HG03039 (cell line): ENCODE measurements around the gene SMYD4.
A peak's percentile ranks its signal among the peaks of the same experiment; 100 is the strongest.
"Not testable (repeated sequence)": the region's sequence is repeated elsewhere in the genome, so short reads cannot be mapped to it uniquely, and the experiment has no call there.

Experiments used
- ATAC-seq: cut with Tn5 transposase; IDR thresholded peaks from one replicate; pipeline ENCODE4 v1.9.1; 2021; ENCODE audit warnings: mild to moderate bottlenecking, moderate library complexity; ENCODE audit not compliant: unreplicated experiment

The SMYD4 gene

GRCh38 chr17:1834380-1835149 is 4.9 kb upstream of the SMYD4 start:
- ATAC-seq: no peak

DNA sequence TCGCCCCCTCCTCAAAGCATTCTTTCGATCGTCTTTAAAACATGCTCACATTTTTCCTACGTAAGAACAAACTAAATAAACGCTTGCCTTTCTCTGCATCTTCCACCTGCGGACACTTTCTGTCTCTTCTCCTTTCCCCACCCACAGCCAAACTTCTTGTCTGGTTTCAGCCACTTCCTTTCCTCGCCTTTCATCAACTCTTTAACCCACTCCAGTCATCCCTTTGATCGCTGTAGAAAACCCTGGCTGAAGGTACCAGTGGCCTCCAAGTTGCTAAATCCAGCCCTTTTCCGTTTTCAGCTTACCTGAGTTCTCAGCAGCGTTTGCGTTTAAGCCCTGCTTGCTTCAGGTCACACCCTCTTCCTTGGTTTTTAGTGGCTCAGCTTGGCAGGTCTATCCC is 586 bp upstream of the SMYD4 start:
- no peak for ATAC-seq

DNA sequence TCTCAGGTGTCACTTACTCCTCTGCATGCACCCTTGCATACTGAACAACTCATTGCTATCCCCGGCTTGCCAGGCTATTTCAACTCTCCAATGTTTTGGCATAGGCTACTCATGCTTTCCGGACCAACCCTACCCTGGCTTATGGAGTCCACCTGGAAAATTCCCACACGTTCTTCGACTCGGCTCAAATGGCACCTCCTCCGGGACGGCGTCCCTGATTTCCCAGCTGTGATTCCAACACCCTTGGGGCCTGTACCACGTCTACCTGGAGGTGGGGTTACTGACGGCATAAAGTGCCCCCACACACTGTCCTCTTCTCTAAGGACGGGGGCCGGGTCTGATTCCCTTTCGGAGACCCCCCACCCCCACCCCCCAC is 498 bp downstream of the SMYD4 start:
- ATAC-seq: peak; percentile 8

- ATAC-seq: no peak
These were observed 9.0 kb downstream of the SMYD4 start for GRCh38 chr17:1820528-1821252.

DNA sequence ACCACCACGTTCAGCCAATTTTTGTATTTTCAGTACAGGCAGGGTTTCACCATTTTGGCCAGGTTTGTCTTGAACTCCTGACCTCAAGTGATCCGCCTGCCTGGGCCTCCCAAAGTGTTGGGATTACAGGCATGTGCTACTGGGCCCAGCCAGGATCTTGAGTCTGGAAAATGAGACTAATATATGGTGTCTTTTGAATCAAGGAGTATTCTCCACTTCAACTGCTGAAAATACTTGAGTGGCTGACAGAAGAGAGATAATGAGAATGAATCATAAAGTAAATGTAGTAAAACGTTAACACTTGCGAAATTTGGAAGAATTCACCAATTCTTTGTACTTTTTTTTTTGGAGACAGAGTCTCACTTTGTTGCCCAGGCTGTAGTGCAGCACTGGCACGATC is 16.6 kb downstream of the SMYD4 start:
- no peak for ATAC-seq

DNA sequence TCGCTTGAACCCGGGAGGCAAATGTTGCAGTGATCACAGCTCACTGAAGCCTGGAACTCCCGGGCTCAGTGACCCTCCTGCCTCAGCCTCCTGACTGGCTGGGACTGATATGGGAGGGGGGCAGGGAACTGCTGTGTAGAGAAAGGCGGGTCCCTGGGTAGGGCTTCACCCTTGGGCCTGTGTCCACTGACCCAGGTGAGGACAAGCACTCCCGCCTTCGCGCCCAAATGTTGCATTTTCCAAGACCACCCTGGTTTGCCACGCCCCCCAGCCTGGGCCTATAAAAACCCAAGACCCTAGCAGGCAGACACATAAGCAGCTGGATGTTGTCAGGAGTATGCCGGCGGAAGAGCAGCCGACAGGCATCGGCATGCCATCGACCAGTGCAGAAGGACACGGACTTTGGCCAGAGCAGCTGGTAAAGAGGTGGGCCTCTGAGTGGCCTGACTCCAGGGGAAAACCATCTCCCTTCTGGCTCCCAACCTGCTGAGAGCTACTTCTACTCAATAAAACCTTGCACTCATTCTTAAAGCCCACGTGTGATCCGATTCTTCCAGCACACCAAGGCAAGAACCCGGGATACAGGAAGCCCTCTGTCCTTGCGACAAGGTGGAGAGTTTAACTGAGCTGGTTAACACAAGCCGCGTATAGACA is 19.1 kb downstream of the SMYD4 start:
- no peak for ATAC-seq

GRCh38 chr17:1809815-1810214 is 19.9 kb downstream of the SMYD4 start:
- not testable (repeated sequence) for ATAC-seq

GRCh38 chr17:1808644-1809043 is 21.1 kb downstream of the SMYD4 start:
- no peak for ATAC-seq

DNA sequence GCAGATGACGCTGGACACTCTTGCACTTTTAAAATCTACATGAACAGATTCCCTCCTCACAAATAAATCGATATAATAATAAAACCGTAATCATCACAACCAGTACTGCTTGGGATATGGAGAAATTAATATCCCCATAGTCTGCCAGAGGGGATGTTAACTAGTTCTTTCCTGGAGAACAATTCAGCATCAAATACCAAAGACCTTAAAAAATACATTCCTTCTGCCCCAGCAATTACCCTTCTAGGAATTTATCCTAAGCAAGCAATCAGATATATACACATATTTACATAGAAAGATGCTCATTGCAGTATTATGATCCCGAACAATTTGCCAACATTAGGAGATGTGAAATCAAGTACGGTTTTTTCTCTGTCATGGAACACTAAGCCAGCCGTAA is 21.8 kb downstream of the SMYD4 start:
- ATAC-seq: no peak

DNA sequence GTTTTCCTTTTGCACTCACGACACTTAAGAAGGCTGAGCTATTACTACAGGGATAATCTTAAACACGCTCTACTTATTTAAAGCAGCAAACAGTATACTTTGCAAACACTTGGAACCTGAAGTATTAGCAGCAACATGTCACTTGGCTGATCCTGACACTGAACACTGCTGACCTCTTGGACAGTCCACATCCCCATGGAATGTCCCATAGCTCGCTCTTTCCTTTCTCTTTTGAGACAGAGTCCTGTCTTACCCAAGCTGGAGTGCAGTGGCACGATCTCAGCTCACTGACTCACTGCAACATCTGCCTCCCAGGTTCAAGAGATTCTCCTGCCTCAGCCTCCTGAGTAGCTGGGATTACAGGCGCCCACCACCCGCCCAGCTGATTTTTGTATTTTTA is 26.4 kb downstream of the SMYD4 start:
- no peak for ATAC-seq

GRCh38 chr17:1802429-1802828 is 27.3 kb downstream of the SMYD4 start:
- no peak for ATAC-seq

- ATAC-seq: no peak
These were observed 29.0 kb downstream of the SMYD4 start for GRCh38 chr17:1800712-1801111.

GRCh38 chr17:1800240-1800639 is 29.5 kb downstream of the SMYD4 start:
- ATAC-seq: no peak

DNA sequence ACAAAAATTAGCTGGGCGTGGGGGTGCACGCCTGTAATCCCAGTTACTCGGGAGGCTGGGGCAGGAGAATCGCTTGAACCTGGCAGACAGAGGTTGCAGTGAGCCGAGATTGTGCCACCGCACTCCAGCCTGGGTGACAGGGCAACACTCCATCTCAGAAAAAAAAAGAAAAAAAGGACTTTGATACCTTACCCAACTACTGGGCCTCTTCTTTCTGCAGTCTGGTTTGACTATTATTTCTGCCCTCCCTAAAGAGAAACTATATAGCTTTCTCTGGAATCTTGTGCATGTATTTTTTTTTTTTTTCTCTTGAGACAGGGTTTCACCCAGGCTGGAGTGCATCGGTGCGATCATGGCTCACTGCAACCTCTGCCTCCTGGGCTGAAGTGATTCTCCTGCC is 31.9 kb downstream of the SMYD4 start:
- ATAC-seq: not testable (repeated sequence)

- no peak for ATAC-seq
These were observed 32.4 kb downstream of the SMYD4 start for GRCh38 chr17:1797323-1797722.

GRCh38 chr17:1796800-1797199 is 32.9 kb downstream of the SMYD4 start:
- ATAC-seq: no peak

DNA sequence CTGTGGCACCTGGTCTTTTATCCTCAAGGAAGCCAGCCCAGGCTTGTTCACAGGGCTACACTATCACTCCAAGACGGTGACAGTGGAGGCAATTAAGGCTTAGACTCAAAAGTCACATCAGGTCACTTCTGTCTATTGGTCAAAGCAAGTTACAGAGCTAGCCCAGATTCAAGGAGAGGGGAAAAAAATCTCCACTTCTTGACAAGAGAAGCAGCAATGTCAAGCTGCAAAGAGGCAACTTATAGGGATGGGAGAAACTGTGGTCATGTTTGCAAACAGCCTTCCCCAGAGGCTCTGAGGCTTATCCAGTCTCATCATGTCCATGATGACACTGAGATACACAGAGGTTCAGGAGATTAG is 36.3 kb downstream of the SMYD4 start:
- no peak for ATAC-seq

DNA sequence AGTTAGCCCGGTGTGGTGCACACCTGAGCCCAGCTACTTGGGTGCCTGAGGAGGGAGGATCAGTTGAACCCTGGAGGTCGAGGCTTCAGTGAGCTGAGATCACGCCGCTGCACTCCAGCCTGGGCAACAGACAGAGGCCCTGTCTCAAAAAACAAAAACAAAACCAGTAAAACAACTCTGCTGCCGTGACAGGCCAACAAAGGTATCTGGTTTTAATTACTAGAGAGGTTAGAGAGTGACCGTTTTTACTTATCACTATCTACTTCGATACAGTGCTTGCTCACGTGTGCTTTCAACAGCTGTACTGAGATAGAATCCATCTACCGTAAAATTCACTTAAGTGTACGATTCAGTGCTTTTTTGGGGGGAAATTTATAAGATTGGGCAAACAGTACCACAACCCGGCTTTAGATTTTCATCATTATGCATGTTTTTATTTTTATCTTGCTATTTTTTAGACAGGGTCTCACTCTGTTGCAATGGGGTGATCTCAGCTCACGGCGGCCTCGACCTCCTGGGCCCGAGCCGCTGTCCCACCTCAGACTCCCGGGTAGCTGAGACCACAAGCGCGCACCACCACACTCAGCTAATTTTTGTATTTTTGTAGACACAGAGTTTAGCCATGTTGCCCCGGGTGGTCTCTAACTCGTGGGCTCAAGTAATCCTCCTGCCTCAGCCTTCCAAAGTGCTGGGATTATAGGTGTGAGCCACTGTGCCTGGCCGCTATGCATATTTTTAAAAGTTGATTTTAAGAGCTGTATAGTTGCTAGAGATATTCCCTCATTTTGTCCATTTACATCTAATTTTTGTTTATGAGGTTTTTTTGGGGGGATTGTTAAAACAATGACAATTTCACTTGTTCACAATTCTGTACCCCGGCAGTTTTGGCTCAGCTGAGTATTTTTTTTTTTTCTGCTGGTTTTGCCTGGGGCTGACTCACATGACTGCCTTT is 36.9 kb downstream of the SMYD4 start:
- no peak for ATAC-seq

DNA sequence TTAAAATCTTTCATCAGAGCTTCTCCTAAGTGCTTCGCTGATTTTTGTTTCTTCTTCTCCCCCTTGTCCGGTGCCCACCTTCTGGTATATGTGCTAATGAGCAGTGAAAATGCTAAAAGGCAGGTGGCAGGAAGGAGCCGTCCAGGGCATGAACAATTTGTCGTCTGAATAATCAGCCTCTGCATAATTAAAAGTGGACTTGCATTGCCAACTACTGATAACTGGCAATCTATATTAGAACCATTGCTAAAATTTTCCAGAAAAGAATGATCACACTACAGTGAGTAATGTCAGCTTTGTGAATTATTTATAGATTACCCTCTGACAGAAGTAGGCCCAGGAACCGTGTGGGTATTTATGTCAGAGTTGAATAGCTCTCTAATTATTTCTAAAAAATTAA is 39.8 kb downstream of the SMYD4 start:
- ATAC-seq: no peak

DNA sequence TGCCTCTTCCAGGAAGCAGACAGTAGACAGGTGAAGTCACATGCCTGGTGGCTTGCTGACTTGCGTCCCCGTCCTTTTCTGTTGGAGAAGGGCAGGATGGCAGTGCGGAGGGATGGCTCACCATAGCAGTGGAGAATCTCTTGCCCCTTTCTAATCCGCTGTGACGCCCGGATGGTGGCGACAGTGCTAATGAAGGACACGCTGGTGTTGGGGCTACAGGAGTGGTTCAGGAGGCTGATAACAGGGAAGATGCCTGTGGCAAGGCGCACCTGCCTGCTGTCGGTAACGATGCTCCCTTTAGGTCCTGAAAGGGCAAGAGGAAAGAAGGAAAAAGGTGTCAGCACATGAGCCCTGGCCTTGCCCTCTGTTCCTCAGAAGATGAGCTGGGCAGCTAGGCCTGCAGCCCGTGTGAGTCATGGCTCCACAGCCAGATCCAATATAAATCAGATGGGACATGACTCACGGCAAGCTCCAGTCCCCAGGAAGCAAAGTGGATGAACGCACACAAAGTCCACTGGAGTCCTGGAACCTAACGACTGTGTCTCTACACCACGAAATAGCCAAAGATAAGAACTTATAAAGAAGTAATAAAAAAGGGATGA is 42.3 kb downstream of the SMYD4 start:
- no peak for ATAC-seq

- ATAC-seq: no peak
These were observed 43.0 kb downstream of the SMYD4 start for GRCh38 chr17:1786708-1787107.
